ENCODE results near the gene SWT1.
"Not testable (repeated sequence)": the region's sequence is repeated elsewhere in the genome, so short reads cannot be mapped to it uniquely, and the experiment has no call there.

The SWT1 gene

DNA sequence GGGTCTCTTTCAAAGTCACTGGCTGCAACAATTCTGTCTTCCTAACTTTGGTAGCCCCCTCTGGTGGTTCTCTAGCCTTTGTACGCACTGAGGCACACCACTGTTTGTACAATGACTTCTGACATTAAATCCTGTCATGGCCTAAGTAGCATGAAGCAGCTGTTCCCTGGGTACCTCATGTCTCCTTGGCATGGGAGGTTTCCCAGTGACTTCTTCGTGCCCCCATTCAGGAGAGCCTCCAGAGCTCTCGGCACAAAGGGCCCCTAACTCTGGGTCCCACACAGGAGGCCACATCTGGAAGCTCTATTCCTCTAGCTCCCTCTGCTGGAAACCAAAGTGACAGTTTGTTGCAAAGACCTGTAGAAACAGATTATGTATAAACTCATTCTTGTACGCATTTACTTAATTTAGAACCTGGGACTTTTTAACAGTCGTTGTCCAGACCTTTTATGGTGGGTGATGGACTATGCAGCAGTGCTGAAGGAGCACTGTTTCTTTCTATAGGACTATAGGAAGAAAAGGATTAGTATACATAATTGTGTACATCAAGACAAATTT is 13.4 kb downstream of the SWT1 start:
- DNase-seq = peak; percentile 67

DNA sequence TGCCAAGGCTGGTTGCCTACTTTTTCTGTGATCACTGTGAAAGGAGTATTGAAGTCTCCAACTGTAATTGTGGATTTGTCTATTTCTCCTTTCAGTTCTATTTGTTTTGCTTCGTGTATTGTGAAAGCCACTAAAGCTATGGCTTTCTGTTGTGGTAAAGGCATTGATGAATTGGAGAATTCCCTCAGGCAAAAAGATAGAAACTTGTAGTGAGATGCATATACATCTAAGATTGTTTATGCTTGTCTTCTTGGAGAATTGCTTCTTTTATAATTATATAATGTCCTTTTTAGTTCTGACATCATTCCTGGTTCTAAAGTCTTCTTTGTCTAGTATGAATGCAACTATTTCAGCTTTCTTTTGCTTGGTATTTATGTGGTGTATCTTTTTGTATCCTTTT is 36.8 kb downstream of the SWT1 start:
- no peak for DNase-seq

DNA sequence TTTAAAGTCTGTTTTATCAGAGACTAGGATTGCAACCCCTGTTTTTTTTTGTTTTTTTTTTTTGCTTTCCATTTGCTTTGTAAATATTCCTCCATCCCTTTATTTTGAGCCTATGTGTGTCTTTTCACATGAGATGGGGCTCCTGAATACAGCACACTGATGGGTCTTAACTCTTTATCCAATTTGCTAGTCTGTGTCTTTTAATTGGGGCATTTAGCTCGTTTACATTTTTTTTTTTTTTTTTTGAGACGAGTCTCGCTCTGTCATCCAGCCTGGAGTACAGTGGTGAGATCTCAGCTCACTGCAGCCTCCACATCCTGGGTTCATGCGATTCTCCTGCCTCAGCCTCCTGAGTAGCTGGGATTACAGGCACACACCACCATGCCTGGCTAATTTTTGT is 41.7 kb downstream of the SWT1 start:
- not testable (repeated sequence) for DNase-seq

DNA sequence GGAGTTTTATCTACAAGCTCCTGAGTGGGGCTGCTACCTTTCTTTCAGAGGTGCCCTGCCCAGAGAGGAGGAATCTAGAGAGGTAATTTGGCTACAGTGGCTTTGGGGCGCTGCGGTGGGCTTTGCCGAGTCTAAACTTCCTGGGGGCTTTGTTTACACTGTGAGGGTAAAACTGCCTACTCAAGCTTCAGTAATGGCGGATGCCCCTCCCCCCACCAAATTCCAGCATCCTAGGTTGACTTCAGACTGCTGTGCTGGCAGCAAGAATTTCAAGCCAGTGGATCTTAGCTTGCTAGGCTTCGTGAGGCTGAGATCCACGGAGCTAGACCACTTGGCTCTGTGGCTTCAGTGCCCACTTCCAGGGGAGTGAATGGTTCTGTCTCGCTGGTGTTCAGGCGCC is 43.9 kb downstream of the SWT1 start:
- DNase-seq = no peak

DNA sequence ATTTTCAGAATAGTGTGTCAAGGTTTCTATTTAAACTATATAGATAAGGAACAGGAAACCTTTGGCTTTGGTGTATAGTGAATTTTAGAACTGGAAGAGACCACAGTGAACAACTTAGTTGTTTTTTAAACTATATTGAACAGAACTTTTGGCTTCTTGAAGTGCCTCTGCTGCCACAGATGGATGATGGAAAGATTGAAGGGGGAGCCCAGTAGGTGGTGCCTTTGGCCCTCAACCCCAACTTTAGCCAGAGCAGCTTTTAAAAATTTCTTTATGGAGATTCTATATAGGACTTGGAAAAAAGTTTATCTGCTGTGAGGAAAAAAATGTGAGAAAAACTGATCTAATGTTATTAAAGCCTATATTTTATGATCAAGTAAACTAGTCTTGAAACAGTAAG is 50.2 kb downstream of the SWT1 start:
- no peak for DNase-seq

DNA sequence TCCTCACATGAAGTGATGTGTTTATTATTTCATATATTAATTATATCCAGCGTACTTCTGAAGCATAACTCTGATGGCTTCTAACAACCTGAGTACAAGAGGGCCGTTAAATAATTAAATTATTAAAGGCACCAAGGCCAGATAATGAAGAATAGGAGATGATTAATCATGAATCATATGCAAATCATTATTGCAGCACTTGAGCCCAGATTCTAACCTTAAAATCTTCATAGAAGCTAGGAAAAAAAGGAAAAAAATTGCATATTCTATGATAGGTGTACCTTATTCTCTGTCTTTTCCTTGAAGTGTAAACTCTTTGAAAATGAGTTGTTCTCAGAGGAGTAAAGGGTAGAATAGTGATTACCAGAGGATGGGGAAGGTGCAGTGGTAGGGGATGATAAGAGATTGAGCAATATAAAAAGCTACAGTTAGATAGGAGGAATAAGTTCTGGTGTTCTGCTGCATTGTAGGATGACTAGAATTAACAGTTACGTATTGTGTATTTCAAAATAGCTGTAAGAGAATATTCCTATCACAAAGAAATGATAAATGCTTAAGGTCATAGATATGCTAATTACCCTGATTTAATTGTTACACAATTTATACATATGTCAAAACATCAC is 51.1 kb downstream of the SWT1 start:
- DNase-seq = no peak

DNA sequence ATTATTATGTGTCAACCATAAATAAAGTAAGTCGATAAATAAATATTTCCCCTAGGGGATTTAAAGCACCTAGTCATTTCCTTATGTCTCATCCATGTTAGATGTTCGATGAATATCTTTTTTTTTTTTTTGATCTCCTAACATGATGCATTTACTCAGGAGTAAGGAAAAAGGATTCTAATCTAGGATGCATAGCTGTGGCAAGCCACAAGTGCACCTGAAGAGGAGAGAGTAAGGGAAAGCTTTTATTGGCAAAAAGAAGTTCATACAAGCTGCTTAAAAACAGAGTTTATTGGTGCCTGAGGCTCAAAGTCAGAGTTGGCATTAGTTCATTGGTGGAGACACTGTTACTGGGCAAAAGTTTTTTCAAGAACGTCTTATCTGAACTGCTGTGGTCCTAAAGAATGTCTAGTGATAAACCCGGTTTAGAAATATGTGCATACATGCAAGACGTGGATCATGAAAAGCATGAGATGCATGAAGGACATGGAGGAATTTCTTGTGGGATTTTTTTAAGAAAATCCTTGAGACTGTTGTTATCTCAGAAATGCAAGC is 51.7 kb downstream of the SWT1 start:
- DNase-seq = no peak

DNA sequence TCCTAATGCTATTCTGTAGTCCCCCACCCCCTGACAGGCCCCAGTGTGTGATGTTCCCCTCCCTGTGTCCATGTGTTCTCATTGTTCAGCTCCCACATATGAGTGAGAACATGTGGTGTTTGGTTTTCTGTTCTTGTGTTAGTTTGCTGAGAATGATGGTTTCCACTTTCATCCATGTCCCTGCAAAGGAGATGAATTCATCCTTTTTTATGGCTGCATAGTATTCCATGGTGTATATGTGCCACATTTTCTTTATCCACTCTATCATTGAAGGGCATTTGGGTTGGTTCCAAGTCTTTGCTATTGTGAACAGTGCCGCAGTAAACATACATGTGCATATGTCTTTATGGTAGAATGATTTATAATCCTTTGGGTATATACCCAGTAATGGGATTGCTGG is 52.4 kb downstream of the SWT1 start:
- DNase-seq = not testable (repeated sequence)

DNA sequence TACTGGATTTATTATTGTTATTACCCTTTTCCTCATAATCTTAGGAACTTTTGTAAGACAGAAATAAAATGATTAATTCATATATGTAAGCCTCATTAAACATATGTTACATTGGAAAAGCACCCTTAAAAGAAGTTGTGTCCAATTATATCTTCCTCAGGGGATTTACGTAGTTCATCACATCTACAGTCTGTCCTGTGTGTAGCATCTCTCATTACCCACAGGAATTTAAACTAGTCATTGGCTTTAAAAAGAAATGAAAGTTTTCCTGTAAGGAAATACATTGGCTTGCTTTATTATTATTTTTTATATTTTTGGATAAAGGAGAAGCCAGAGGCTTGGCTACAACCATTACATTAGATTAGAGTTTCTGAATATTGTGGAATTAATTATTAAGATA is 56.1 kb downstream of the SWT1 start:
- DNase-seq = no peak

DNA sequence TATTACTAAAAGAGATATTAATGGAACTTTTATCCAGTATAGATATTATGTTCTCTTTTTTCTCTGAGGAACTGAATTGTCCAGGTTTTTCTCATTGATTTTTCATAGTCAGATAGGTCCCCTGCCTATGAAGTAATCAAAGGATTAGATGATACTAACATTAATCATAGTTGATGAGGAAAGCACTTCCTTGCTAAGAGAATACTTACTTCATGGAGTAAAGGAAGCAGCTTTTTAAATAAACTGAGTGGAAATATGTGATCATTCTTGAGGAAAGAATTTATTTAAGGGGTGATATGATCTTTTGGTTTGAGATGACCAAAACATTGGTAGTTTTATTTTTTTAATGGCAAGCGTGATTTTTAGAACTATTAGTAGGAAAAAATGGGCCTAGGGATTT is 58.9 kb downstream of the SWT1 start:
- no peak for DNase-seq

DNA sequence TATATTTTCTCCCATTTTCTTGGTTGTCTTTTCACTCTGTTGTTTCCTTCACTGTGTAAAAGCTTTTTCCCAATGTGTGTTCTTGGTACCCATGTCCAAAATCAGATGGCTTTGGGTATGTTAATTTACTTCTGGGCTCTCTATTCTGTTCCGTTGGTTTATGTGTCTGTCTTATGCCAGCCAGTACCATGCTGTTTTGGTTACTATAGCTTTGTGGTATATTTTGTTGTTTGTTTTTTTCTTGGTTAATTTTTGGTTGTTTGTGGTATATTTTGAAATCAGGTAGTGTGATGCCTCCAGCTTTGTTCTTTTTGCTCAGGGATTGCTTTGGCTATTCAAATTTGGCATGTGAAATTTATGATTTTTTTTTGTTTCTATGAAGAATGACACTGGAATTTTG is 67.2 kb downstream of the SWT1 start:
- no peak for DNase-seq

DNA sequence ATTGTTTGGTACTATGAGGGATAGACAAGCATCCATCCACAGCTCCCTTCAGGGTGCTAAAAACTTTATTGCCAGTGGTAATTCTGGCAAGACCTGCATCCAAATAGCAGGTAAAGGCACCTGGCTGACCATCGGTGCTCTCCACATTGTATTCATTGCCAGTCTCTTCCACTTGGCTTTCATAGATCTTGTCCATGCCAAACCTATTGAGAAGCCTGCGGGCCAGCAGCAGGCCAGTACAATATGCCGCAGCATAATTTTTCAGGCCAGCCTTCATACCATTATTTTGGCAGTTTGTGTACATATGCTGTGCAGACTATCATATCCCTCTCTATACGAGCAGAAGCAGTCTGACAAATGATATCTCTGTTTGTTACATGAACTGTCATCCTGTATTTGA is 70.2 kb downstream of the SWT1 start:
- no peak for DNase-seq

DNA sequence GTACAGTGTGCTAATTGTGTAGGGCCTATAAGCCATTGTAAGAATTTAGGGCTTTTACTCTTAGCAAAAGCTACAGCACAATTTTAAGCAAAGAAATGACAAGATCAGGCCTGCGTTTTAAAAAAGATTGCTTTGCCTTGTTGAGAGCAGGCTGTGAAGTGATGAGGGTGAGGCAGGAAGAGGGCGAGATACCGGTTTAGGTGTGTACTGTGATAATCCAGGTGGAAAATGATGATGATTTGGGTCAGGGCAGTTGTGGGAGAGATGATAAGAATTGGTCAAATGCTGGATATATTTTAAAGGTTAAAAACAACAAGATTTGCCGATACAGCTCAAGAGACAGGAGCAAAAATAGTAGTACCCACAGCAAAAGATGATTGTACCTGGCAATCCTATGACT is 72.0 kb downstream of the SWT1 start:
- no peak for DNase-seq

DNA sequence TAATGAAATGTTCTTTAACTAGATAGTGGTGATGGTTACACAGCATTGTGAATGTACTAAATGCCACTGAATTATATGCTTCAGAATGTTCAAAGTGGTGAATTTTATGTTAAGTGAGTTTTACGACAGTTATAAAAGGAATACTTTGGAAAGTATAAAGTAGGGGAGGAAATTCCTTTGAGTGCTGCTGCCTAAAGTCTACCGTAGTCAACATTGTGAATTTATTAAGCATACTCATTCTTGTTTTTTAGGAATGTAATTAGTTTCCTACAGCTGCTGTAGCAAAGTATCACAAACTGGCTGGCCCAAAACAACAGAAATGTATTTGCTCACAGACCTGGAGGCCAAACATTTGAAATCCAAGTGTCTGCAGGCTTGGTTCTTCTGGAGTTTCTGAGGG is 73.0 kb downstream of the SWT1 start:
- no peak for DNase-seq

DNA sequence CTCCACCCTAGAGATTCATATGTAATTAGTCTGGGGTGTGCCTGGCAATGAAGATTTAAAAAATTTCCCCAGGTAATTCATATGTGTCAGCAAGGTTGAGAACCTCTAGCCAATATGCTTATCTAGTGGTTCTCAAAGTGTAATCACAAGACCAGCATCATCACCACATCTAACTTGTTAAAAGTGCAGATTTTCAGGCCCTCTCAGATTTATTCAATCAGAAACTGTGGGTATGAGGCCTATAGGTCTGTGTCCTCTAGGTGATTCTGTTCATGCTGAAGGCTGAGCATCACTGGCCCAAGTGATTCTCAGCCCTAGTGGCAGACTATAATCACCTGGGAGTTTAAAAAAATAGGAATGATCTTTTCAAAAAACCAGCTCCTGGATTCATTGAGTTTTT is 75.9 kb downstream of the SWT1 start:
- DNase-seq = no peak

DNA sequence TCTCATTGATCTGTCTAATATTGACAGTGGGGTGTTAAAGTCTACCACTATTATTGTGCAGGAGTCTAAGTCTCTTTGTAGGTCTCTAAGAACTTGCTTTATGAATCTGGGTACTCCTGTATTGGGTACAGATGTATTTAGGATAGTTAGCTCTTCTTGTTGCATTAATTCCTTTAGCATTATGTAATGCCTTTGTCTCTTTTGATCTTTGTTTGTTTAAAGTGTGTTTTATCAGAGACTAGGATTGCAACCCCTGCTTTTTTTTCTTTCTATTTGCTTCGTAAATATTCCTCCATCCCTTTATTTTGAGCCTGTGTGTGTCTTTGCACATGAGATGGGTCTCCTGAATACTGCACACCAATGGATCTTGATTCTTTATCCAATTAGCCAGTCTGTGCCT is 77.2 kb downstream of the SWT1 start:
- DNase-seq = not testable (repeated sequence)

DNA sequence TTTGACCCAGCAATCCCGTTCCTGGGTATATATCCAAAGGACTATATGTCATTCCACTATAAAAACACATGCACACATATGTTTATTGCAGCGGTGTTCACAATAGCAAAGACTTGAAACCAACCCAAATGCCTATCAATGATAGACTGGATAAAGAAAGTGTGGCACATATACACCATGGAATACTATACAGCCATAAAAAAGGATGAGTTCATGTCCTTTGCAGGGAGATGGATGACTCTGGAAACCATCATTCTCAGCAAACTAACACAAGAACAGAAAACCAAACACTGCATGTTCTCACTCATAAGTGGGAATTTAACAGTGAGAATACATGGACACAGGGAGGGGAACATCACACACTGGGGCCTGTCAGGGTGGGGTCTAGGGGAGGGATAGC is 80.2 kb downstream of the SWT1 start:
- not testable (repeated sequence) for DNase-seq

DNA sequence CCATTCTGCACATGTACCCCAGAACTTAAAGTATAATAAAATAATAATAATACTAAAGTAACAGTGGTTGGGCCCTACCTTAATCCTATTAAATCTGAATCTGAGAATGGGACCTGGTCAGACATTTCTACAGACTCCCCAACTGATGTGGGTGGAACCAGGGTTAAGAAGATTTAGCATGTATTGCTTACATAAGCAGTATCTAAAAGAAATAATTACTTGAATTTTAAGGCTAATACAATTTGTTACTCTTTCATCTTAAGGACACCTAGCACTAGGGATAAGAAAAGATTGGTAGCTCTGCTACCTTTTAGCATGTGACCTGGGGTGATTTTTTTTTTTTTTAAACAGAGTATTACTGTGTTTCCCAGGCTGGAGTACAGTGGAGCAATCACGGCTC is 80.7 kb downstream of the SWT1 start:
- DNase-seq = no peak

DNA sequence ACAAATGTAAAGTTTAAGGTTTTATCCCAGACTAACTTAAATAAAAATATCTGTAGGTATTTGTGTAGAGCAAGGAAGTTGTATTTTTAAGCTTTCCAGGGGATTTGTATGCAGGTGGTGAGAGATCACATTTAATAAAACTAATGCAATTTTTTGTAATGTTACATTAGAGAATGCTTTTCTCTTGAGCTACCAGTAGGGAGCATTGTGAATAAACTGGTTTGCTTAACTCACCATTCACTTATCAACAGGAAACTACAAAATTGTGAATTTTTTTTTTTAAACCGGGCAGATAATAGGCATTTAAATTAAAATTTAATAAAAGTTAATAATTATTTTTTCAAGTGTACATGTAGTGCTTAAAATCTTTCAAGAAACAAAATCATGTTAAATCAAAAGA is 81.5 kb downstream of the SWT1 start:
- no peak for DNase-seq

DNA sequence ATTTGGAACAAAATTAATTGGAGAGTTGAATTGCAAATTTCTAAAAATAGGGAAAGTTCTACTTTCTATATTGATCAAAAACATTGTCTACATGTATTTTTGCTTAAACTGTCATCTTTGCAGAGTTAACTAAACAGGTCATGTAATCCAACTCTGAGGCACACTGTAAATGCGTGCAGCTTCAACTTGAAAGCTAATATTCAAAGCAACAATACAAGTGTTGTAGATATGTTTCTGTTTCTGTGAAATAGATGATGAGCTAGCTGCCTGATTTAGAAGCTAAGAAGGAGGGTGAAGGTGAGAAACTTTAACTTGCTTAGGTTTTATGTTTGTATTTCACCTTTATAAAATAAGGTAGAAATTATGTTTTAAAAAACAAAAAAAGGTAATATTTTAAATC is 82.9 kb downstream of the SWT1 start:
- DNase-seq = no peak

DNA sequence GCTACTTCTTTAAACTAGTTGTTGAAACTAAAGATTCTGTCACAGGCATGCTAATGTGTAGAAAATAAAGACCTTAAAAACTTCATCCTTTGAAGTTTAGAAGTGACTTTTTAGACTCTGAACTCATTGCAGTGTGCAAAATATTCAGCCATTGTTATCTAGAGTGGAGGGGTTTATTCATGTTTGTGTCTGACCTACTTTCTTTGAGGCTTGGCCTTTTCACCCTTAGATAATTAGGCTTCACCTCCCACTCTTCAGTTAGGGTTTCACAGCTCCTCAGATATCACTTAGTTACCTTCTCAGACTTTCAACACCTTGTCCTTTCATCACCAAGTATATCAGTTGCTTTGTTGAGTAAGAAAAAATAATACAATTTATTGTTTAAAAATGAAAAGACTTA is 84.2 kb downstream of the SWT1 start:
- no peak for DNase-seq

DNA sequence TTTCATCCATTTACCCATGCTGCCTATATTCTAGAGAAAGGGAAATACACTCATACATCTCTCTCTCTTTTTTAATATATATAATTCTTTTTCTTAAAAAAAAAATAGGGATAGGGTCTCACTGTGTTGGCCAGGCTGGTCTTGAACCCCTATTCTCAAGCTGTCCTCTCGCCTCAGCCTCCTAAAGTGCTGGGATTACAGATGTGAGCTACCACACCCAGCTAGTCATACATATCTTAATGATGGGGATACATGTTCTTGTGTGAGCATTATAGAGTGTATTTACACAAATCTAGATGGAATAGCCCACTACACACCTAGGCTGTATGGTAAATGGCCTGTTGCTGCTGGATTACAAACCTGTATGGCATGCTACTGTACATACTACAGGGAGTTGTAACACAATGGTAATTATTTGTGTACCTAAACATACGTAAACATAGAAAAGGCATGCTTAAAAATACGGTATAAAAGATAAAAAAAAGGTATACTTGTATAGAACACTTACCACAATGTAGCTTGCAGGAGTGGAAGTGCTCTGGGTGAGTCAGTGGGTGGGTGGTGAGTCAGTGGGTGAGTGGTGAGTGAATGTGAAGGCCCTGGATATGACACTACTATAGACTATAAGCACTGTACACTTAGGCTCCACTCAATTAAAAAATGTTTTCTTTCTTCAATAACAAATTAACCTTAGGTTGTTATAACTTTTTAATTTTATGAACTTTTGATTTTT is 87.2 kb downstream of the SWT1 start:
- no peak for DNase-seq

DNA sequence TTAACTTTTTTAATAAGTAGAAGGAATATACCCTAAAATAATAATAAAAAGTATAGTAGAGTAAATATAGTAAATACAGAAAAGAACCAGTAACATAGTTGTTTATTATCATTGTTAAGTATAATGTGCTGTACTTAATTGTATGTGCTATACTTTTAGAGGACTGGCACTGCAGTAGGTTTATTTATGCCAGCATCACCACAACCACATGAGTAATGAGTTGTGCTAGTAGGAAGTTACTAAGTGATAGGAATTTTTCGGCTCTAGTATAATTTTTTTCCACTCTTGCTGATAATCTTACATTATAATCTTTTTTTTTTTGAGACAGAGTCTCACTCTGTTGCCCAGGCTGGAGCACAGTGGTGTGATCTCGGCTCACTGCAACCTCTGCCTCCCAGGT is 88.5 kb downstream of the SWT1 start:
- DNase-seq = no peak

DNA sequence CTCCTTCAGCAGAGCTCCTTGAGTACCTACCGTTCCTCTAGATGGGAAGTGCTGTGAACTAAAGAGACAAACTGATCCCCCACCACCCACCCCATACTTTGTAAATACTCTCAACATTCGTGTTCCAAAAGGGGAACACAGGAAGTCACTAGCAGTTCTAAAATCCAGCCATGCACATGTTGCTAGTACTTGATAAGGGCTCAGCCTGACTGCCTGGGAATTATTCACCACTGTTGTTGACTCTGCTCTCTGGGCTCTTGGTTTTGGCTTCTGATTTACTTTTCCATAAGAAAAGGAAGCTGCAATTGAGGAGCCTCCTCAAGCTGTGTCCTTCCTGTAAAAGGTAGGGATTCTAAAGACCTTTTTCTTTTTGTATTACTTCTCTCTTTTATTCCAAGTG is 92.6 kb downstream of the SWT1 start:
- DNase-seq = no peak

DNA sequence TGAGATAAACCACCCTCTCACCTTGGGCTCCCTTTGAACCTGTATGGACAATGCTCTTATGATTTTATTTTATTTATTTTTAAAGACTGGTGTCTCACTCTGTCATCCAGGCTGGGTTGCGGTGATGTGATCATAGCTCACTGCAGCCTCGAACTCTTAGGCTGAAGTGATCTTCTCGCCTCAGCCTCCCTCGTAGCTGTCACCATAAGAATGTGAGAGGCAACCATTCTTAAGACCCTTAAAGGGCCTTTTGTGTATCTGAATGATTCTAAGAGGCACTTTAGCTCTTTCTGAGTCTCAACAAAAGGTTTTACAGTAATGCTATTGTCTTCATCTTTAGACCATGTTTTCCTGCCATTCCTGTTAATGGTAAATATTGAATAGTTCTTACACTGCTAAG is 93.1 kb downstream of the SWT1 start:
- no peak for DNase-seq
